DLD1 (cell line): ENCODE results near the gene ERC2.

Source experiments
- in situ Hi-C: cut with HindIII; loops from 2 replicates; pipeline ENCODE4 v1.10.0; 2017; ENCODE audit warnings: low sequenced_read_pairs

Gene ERC2

GRCh38 chr3:55556619-55557537 lies 911.4 kb downstream of the ERC2 start:
- in situ Hi-C loops = no loop called here

GRCh38 chr3:55555873-55556618 lies 912.2 kb downstream of the ERC2 start:
- in situ Hi-C loops = no loop called here

GRCh38 chr3:55554634-55555425 lies 913.4 kb downstream of the ERC2 start:
- in situ Hi-C loops = no loop called here

GRCh38 chr3:55551644-55552043 lies 916.6 kb downstream of the ERC2 start:
- in situ Hi-C loops = no loop called here

- in situ Hi-C loops = no loop called here
These were observed 919.1 kb downstream of the ERC2 start for GRCh38 chr3:55549177-55549576.

GRCh38 chr3:55546866-55547669 lies 921.2 kb downstream of the ERC2 start:
- in situ Hi-C loops = no loop called here

GRCh38 chr3:55545995-55546394 lies 922.3 kb downstream of the ERC2 start:
- in situ Hi-C loops = no loop called here

- in situ Hi-C loops = no loop called here
These were observed 924.0 kb downstream of the ERC2 start for GRCh38 chr3:55544219-55544618.

GRCh38 chr3:55543181-55543614 lies 925.1 kb downstream of the ERC2 start:
- in situ Hi-C loops = no loop called here

GRCh38 chr3:55541456-55541855 lies 926.8 kb downstream of the ERC2 start:
- in situ Hi-C loops = no loop called here

GRCh38 chr3:55541016-55541415 lies 927.3 kb downstream of the ERC2 start:
- in situ Hi-C loops = no loop called here

- in situ Hi-C loops = no loop called here
These were observed 927.7 kb downstream of the ERC2 start for GRCh38 chr3:55540579-55540978.

- in situ Hi-C loops = no loop called here
These were observed 930.1 kb downstream of the ERC2 start for GRCh38 chr3:55538158-55538557.

- in situ Hi-C loops = no loop called here
These were observed 930.7 kb downstream of the ERC2 start for GRCh38 chr3:55537563-55537962.

GRCh38 chr3:55537129-55537528 lies 931.1 kb downstream of the ERC2 start:
- in situ Hi-C loops = no loop called here

GRCh38 chr3:55534876-55535275 lies 933.4 kb downstream of the ERC2 start:
- in situ Hi-C loops = no loop called here

GRCh38 chr3:55532806-55533205 lies 935.5 kb downstream of the ERC2 start:
- in situ Hi-C loops = no loop called here

- in situ Hi-C loops = no loop called here
These were observed 936.9 kb downstream of the ERC2 start for GRCh38 chr3:55531321-55531720.

GRCh38 chr3:55527361-55527760 lies 940.9 kb downstream of the ERC2 start:
- in situ Hi-C loops = no loop called here

GRCh38 chr3:55526332-55527030 lies 941.8 kb downstream of the ERC2 start:
- in situ Hi-C loops = no loop called here
